GM19372 (cell line): ENCODE results near the gene COL4A3.
"Not testable (repeated sequence)": the region's sequence is repeated elsewhere in the genome, so short reads cannot be mapped to it uniquely, and the experiment has no call there.

Experiments used
- ATAC-seq: cut with Tn5 transposase; IDR thresholded peaks from one replicate; pipeline ENCODE4 v1.9.1; 2021; ENCODE audit warnings: mild to moderate bottlenecking, low read depth, moderate library complexity; ENCODE audit not compliant: unreplicated experiment

Gene COL4A3

GRCh38 chr2:227154986-227155774, 9.2 kb upstream of the COL4A3 start:
- no peak for ATAC-seq

GRCh38 chr2:227160164-227160563, 4.3 kb upstream of the COL4A3 start:
- no peak for ATAC-seq

- no peak for ATAC-seq
Observed at GRCh38 chr2:227161947-227162346, 2.5 kb upstream of the COL4A3 start.

DNA sequence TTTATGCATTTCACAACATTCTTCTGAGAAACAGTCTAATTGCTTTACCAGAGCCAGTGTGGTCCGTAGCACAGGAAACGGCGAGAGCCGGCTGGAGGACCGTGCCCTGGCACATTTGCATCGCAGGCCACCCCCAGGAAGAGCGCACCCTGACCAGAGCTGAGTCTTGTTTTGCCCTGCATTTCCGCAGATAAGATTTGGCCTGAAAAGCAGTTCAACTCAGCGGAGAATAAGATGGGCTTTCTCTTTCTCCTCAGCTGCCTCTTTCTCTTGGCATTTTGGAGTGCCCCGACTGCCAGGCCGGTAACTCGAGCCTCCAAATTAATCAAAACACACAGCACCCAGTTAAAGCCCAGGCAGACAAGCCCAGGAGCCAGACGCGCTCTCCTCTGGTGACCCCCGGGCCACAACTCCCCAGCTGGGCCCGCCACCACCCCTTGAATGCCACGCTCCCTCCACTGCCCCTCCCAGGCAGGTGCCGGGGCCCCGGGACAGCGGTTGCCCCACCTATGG, 883 bp upstream of the COL4A3 start:
- peak; percentile 53 for ATAC-seq

DNA sequence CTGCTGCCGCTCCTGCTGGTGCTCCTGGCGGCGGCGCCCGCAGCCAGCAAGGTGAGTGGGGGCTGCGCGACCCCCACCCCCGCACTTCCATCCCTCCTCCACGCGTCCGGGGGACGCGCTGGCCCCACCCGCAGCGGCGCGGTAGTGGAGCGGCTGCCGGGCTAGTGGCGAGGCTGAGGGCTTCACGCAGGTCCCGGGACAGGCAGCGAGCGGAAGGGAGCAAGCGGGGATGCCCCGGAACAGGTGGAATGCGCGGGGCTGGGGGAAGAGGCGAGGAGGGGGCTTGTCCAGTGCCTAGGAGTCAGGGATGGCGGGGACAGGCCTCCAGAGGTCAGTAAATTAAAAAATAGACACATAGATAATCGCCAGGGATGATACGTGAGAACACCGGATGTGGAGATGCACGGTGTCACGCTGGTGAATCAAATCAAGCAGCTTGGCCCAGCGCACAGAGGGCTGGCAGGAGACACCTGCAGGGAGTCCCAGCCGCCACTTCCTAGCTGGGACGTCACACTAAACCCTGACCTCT, 403 bp downstream of the COL4A3 start:
- ATAC-seq, result peak; percentile 52

DNA sequence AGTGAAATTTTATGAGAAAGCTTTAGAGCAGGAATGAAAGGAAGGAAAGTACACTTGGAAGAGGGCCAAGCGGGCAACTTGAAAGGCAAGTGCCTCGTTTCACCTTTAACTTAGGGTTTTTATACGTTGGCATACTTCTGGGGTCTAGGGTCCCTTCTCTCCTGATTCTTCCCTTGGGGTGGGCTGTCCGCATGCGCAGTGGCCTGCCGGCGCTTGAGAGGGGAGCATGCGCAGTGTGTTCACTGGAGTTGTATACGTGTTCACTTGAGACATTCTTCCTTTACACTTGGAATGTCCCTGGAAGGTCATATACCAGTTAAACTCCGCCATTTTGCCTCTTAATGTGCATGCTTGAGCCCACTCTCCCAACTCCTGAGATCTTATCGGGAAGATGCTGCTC, 7.4 kb downstream of the COL4A3 start:
- ATAC-seq, result not testable (repeated sequence)

GRCh38 chr2:227177592-227178336, 13.3 kb downstream of the COL4A3 start:
- ATAC-seq, result no peak

DNA sequence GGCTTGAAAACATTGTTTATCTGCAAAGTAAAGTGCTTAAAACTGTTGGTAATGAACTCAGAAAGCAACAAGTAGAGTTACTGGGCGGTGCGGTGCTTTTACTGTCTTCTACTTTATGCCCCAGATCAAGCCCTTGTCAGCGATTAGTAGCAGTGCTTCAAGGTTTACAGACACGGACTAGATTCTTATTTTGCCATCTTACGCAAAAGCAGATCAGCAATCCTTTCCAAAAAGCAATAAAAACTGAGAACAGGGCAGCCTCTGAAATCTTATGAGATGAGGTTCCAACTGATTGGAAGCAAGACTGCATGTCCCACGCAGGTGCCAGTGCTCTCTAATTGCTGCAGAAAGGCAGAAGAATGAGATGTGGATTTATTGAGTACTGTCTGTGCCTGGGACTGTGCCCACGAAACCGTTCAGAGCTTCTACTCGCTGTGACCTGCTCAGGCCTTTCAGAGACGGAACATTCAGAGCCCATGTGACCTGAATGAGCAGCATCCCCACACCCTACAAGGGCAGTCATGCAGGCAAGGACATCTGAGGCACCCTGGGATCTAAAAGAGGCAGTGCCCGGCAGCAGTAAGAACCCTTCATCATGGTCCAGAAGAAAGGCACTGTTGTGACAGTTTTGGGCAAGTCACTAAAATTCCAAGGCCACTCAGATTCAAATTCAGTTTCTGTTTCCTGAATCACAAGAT, 15.7 kb downstream of the COL4A3 start:
- no peak for ATAC-seq

GRCh38 chr2:227180770-227181169, 16.3 kb downstream of the COL4A3 start:
- no peak for ATAC-seq

- ATAC-seq, result no peak
Observed at GRCh38 chr2:227182765-227183164, 18.3 kb downstream of the COL4A3 start.

DNA sequence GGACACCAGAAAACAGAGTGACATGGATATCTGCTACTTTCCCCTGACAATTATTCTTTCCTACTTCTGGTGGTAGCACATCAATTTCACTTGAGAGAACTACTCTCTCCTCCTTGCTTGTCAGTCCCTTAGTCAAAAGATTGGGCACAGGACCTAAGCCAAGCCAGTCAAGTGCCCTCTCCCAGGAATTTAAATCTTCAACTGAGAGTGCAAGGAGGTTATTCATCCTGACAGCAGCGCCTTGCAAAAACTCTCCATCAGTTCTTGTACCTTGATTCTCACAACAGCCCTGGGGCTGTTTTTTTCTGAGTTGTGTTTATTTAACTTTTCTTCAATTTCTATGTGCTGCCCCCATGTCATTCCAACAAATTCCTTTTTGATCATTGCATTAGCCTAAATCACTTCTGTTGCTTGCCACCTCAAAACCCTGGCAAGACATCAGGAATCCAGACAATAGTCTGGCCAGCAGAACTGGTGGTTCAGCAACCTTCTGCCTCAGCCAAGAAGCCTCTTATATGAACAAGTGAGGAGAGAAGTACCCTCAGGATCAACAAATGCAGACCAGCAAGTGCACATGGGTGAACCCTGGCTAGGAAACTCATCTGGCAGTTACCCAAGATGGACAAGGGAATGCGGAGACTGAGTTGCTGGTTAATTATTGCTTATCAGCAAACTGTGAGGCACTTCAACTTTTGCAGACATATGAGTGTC, 19.4 kb downstream of the COL4A3 start:
- ATAC-seq, result no peak

DNA sequence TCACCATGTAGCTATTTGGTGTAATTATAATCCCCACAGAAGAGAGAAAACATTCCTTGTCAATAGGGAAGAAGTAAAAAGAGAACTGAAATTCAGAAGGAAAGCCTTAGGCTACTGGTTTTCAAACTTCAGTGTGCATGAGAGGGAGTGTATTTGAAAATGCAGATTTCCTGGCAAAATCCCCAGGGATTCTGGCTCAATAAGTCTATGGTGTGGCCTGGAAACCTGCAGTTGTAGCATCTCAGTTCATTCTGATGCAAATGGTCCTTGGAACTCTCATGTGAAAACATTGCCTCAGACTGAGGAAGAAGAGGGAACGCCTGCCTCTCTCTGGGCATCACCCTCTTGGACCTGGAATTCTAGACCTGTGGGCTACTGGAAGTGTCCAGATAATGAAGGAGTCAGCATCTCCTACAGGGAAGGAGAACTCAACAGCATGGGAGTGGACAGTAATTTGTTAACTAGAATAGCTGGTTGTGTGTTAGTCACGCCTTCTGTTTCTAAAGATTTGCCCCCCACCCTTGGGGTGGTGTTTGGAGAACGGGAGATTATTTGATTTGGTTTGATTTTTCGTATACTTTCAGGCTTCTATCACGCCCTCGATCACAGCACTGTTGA, 21.3 kb downstream of the COL4A3 start:
- no peak for ATAC-seq

- no peak for ATAC-seq
Observed at GRCh38 chr2:227186751-227187150, 22.3 kb downstream of the COL4A3 start.

DNA sequence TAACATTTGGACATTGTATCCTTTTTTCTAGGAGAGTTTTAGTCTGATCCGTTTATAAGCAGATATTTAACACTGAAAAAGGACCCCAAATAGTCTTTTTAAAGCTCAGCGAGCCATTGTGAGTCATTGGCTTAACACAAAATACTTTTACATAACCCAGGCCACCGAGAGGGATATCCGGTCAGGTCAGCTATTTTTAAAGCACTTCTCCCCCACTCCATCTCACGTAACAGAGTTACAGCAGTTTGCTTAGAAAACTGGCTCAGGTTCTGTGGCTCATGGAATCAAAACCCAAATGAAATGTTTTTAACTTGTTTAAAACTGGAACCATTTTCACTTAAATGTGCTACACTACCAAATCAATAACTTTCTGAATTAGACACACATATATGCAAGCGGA, 23.9 kb downstream of the COL4A3 start:
- no peak for ATAC-seq

DNA sequence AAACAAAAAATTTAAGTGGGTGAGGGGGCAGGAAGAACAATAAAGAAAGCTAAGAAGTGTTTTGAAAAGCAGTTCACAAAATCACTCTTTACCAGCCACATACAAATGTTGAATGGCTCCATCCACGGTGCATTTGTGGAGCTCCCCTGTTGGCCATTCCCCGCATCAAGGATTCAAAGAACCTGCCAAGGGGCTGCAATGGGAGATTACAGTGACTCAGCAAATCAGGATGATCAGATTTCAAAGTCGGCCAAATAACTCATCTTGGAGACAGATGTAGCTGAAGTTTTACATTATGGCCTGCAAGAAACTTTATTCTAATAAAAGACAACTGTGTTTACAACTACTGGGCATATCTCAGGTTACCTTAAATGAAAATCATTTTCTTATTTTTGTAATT, 26.9 kb downstream of the COL4A3 start:
- ATAC-seq, result no peak

DNA sequence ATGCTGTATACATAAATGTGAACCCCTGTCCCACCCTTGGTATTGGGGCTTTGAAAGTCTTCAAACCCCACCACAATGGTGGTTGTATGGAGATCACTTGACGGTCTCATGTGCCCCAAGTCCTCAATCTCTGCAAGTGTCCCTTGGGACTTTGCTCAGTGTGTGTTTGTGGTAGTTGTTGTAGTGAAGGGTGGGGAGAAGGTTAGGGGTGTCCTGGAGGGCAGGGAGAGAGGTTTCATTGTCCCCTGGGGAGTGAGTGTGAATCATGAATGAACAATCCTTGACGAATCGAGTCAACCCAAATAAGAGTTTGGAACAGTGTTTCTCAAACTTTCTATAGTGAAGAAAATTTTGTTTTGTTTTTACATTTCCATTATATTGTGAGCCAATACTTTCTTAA, 28.1 kb downstream of the COL4A3 start:
- no peak for ATAC-seq

- ATAC-seq, result no peak
Observed at GRCh38 chr2:227194219-227194618, 29.8 kb downstream of the COL4A3 start.

DNA sequence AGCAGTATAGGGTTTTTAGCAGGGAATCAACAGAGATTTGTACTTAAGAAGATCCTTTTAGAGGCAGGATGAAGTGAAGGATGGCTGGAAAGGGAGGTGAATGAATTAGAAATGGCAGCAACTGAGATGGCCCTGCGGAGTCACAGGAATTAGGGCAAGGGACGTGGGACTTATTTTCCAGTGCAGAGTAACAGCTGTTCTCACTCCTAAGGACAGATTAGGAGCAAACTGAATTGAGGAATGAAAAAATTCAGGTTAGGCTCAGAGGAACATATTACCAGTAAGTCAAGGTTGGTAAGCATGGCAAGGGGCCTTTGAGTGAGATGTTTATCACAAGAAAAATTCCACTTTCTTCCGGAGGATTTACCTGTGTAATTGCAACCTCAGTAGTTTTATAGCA, 34.4 kb downstream of the COL4A3 start:
- no peak for ATAC-seq

DNA sequence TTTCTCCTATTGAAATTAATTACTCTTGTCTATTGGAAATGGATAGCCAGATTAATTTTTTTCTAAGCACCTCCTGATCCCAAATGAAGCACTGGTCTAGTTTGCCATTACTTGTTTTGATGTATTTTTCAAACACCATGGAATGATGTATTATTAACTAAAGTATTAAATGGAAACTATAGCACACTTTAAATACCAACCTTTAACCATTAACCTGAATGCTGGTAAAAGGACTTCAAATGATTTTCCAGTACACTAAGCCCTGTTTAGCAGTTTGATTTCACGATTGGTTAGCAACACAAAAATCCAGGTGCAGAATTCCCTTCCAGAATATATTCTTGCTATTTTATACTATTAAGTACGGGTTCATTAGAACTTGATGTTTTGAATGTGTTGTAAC, 37.3 kb downstream of the COL4A3 start:
- ATAC-seq, result no peak

DNA sequence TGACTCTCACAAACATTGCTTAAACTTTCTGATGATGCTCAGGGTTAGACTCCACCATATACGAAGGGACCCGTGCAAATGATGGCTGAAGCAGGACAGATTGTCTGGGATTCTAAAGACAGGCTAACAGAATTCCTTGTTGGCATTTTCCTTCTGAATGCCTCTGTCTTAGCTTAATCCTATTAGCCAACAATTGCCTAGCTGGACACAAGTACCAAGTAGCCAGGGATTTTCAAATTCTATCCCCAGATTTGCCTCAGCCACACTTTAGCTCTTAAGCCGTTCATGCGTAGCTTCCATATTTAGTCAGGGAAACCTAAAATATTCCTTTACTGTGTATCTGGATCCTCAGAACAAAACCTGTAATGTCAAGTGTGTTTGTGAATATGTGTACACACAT, 40.0 kb downstream of the COL4A3 start:
- no peak for ATAC-seq
